GM21381 (cell line): ENCODE results near the gene DARS1.

Experiments used
- ATAC-seq: cut with Tn5 transposase; IDR thresholded peaks from one replicate; pipeline ENCODE4 v1.9.1; 2021; ENCODE audit warnings: mild to moderate bottlenecking, moderate library complexity; ENCODE audit not compliant: unreplicated experiment

DARS1 gene

DNA sequence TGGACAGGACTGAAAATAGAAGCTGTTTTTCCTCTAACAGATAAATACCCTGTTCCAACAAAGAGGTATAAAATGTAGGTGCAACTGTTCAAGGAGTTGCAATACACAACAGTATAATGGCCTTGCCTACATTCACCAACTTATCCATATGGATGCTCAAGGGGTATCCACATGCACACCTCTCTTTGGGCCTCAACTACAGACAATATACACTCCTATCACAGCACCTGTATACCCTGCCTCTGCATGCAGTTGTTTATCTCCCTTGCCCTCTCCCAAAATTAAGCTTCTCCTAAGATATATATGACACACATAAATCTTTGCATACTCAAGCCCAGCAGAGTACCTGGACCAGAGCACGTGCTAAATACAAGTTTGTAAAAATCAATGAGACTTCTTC, 37.3 kb downstream of the DARS1 start:
- ATAC-seq = no peak

DNA sequence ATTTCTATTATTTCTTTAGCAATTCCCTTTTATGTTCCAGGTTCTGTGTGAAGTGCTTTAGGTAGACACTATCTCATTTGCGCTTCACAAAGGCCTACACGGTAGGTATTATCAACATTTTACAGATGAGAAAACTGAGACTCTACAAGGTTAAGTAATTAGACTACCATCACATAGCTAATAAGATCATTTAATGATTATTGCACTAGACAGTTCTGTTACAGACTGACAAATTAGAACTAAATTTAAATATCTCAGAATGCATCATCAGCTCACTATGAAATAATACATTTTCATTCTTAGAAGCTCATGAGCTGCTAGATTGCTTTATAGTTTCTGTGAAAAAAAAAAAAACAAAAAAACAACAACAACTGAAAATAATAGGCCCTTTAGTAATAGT, 37.9 kb downstream of the DARS1 start:
- ATAC-seq = no peak

DNA sequence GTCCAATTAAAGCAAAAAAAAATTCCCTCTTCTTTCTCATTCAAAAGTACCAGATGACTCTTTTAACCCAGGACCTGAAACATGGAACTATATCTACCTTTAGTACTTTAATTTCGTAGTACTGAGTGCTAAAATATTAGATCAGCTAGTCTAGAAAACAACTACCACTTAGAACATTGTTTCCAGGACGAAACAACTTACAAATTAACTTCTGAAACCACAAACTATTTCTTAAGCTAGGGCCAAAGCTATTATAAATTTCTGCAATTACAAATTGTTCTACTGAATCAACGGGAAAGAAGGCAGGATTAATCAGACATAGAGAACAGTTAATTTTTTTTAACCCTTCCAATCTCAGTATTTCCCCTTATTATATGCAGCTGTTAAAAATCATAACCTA, 39.9 kb downstream of the DARS1 start:
- ATAC-seq = no peak

DNA sequence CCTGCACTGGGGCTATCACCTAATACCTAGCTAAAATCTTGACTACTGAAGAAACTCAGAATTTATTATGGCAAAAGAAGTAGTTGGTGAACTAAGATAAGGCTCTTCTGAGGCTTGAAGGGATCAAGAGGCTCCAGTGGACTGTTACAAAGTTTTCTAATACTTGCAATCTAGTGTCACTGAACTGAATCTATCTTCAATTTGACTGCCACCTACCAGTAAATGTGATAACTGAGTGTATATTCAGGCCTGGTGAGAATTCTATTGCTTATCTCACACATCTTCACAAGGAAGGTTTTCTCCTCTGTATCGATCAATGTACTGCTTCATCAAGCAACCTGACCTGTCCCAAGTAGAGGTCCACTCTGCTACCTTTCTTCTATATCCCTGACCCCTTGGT, 40.8 kb downstream of the DARS1 start:
- no peak for ATAC-seq

DNA sequence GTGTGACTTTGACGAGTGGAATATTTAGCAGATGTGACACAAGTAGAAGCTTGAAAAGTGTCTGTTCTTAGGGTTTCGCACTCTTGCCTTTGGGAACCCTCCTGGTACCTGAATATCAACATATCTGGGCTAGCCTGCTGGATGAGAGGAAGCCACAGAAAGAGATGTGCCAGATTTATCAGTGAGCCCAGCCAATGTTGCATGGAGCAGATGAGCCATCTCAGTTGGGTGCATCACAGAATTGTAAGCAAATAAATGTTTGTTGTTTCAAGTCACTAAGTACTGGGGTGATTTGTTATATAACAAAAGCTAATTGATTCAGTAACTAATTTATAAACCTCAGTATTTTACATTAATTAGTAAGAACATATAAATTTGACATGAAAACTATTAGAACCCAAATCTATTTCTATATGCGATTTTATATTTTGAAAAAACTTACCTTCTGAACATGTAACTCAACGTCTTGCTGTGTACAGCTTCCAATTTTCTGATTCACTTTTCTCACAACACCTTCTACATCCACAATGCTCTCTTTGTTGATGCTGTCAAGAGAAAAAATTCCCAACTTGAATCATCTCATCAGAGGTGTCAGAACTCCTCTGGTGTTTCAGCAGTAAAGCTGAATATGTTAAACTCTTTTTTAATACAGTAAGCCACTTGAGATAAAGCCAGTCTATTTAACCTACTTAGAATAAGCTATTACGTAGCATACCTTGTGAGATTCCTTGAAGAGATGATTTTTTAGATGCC, 42.3 kb downstream of the DARS1 start:
- ATAC-seq = no peak

DNA sequence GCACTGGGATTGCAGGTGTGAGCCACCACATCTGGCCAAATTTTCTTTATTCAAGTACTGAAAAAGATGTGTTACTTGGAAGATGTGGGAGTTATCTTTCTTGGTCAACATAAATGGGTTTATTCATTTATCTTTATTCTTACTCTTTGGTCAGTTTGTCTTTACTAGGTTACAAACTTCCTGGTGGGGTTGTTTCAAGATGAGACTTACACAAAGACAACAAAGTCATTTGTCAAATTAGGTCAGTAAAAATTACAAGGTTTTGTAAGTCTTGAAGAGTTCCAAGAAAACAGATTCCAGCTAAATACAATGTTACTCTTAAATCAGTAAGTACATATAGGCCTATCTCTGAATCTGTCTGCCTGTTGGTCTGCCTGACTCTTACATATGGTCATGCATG, 48.9 kb downstream of the DARS1 start:
- no peak for ATAC-seq

DNA sequence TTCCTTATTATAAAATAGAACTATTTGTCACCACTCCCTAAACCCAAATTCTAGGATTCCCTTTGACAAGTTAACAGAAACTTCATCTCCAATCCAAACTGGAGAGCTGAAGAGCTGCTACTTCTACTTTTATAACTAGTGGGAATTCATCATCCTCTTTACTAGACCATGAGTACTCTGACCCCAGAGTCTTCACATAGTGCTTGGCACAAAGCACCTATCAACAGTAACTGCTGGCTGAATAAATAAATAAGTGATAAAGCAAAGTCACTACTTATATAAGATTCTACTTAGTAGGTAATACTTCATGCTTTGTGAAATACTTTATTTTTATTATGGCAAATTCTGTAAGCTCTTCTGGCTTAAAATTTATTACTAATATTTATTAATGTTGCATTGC, 49.5 kb downstream of the DARS1 start:
- no peak for ATAC-seq

DNA sequence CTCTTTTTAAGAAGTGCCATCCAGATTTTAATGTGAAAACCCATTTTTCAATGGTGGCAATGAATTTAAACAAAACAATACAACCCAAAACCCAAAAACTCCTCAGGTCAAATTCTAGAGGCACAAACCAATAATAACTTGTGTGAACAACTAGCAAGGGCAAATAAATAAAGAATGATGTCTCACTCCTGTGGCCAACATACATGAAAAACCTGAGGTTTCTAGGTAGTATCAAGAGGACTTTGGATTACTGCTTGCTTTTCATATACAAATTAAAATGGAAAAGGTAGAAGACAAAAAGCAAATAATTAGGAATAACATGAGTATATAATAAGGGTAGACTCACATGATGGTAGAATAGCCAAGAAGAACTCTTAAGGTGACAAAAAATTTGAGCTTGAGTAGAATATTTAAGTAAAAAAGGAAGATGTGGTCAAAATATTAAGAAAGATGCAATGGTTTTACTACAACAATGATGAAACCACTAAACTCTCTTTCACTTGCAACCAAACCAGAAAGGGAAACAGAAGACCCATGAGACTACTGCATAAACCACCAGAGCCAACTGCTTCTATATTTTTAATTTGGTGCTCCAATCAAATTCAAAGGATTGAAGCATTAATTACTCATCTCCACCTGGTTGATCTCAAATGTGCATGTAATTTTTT, 53.5 kb downstream of the DARS1 start:
- peak; percentile 92 for ATAC-seq

DNA sequence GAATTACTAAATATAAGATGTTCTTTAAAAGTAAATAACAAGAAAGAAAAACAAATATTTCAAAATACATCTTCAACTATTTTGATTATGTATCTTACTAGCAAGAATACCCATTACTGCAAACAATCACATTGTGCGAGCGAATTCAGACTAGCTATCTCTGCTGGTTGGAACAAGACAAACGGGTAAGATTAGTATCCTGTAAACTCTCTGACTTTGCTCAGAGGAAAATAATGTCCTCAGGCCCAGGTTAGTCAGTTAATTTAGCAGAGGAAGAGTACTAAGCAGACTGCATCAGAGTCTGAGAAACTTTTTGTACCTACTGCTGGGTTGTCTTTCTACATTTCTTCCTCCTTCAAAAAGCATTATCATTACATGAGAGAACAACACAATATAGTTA, 58.8 kb downstream of the DARS1 start:
- no peak for ATAC-seq

DNA sequence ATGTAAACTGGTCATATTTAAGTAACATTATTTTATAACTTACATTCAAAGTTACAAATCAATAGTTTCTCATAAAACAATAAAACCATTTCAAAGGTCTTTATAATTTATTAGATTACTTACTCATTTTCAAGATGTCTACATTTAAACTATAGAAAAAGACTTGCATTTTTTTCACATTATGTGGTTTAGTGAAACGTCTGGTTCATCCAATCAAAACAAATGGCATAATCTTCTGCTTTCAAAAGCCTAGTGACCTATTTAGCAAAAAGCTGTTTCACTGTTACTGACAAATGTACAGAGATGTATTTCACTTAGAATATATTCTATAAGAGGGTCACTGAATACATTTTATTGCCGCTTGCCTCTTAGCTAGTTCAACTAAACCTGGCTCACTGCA, 59.9 kb downstream of the DARS1 start:
- ATAC-seq = no peak

DNA sequence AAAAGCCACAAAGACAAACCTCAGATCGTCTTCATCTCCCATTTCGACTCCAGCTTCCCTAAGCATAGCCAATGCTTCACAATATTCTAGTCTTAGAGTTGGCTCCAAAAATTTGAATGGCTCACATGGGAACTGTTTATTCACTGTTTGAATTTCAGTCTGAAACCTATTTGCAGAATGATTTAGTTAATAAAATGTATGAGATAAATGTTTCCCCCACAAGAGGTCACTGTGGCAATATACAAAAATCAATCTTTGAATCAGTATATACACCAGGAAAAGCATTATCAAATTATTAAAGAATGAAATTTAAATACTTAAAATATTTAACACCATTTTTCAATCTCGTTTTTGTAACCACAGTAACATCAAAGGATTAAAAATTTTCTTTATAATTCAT, 69.2 kb downstream of the DARS1 start:
- no peak for ATAC-seq

DNA sequence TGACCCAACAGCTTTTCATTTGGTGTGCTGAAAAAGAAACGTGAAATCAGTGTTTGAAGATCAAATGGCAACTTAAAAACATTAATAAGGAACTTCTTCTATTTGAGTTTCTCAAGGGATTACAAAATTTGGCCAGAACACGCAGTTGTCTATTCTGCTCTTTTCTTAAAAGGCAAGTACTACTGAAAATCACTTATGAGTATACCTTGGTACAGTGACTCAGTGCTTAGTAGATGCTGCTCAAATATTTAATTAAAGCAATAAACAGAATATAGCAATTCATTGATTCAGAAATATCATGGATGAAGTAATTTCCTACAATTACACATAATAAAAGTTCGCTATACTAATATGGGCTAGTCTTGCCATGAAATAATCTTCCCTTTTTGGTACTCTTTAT, 70.9 kb downstream of the DARS1 start:
- ATAC-seq = no peak

DNA sequence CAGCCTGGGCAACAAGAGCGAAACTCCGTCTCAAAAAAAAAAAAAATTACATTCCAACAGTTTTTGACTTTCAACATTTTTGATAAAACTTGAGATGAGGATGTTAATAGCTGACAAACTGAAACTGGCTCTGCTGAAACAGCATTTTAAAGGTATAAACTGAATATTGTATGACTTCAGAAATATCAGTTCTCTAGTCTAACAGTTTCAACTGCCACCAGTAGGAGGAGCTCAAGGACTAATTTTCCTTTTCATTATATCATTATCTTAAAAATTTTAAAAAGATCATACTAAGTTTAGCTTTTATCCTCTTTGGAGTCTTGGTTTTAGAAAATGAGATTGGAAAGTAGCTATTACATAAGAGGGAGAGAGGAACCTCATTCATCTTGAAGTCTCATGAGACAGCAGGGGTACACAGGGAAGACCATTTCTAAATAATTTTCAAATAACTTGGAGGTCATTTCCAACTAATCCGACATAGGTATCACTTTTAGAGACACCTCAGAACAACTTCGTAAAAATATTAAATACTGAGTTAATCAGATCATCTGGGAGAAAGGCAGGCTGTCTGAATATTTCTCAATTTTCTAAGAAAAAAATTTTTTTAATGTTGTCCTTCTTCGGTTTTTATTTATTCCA, 71.6 kb downstream of the DARS1 start:
- ATAC-seq = no peak

DNA sequence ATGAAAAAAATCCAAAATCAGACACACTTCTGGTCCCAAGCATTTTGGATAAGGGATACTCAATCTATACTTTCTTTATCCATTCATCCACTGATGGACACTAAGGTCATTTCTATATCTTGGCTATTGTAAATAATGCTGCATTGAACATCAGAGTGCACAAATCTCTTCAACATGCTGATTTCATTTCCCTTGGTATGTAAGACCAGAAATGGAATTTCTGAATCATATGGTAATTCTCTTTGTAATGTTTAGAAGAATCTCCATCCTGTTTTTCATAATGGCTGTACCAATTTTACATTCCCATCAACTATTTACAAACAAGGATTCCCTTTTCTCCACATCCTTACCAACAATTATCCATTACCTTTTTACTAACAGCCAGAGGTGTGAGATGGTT, 75.5 kb downstream of the DARS1 start:
- ATAC-seq = no peak

DNA sequence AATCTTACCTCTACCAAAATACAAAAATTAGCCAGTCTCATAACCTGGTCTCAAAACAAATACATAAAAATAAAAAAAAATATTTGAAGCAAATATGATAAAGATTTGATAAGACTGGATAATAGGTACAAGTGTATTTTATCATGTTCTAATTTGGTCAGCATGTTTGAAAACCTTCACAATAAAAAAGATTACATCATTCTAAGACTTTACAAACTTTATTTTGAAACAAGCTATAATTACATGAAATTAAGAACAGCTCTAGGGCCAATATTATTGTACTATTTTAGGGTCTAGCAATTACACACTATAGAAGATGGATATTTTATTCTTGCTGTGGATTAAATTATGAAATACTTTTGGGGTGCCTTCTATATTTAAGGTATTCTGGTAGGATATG, 79.7 kb downstream of the DARS1 start:
- no peak for ATAC-seq

DNA sequence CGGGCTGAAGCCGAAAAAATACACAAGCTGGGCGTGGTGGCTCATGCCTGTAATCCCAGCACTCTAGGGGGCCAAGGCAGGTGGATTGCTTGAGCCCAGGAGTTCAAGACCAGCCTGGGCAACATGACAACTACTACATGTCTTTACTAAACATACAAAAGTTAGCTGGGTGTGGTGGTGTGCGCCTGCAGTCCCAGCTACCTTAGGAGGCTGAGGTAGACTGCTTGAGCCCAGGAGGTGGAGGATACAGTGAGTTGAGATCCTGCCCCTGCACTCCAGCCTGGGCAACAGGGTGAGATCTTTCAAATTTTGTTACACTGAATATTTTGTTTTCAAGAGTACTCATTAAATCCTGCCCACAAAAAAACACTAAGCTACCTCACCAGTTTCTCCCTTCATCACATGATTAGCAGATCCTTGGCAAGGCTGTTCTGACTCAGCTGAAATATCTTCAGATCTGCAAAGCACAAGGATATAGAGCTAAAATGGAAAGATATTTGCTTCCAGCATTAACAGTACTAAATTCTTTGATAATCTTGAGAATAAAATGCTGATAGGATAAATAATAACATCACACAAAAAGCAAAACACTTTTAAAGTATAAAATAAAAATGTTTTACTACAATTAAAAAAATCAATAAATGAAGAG, 81.0 kb downstream of the DARS1 start:
- no peak for ATAC-seq

DNA sequence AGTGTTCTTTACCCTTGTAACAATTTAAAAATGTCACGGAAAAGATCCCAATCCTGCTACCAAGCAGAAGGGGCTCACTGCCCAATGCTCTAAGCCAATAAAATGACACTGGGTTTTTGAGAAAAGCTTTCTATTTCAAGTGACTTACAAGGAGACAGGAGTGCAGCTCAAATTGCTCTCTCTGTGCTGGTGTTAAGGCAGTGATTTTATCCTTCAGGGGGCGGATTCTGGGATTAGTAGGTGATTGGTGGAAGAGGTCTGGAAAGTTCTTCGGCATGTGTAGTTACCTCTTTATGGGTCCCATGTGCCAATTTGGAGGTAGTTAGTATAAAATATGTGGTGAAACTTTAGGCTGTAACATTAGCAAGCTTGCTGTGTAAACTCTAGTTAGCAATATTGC, 81.8 kb downstream of the DARS1 start:
- no peak for ATAC-seq

DNA sequence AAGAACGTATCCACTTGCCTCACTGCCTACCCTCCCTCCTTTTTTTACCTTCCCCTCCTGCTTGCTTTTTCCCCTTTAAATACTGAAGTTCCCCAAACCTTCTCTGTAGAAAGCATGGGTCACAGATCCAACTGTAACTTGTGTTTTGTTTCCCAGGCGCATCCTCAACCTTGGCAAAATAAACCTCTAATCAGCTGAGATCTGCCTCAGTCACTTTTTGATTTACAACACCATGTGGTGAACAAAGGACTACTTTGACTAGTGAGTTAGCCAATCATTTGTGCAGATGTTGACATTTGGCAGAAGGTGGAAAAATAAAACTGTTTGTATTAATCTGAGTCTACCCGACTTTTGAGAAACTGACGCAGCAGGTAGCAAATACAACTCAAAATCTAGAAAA, 85.9 kb downstream of the DARS1 start:
- ATAC-seq = no peak

DNA sequence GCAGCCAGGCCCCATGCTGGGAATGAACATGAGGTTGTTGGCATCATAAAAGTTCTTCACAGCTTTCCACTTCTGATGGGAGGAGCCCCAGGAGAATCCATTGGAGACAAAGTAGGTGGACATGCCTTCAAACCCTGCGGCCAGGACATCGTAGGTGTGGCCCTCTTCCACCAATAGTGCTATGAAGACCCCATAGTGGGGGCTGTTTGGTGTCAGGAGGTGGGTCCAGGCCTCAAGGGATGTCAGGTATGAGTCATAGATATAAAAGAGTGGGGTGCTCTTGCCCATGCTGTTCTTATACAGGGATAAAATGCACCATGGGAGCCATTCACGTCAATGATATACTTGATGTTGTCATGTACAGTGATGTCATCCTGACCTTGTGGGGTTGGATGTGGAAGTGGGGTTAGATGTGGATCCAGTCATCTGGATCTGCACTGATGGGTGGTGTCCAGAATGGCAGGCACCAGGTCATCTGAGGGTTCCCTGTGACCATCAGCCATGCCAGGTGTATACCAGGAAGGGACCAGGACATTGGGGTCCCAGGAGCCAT, 87.1 kb downstream of the DARS1 start:
- no peak for ATAC-seq

DNA sequence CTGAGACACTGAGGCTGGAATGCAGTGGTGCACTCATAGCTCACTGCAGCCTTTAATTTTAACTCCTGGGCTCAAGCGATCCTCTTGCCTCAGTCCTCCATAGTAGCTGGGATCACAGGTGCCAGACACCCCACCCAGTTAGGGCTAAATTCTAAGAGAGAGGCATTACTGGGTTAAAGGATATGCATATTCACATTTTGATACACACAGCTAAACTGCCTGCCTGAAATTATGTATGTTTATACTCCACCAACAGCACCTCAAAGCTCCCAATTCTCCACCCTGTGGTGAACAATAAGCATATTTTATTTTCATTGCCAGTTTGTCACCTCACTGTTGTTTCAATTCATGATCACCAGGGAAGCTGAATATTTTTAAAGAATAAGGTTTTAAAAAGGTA, 90.5 kb downstream of the DARS1 start:
- ATAC-seq = no peak

DNA sequence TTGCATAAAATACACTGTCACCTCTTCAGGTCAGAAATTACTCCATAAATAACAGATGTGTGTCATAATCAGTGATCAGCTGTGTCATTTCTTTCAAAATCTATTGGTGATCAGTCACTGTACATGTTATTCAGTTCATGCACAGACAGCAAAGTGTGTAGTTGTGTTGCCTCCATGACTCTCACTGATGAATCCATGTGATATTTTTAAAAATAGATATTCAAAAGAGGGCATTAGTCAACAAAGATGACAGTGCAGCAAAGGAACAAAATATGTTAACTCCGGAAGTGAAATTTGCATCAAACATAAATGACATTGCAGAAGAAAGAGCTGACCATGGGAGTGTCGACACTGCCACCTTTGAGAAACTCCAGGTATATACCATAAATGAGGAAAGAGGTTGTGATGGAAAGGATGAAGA, 92.0 kb downstream of the DARS1 start:
- ATAC-seq = no peak

DNA sequence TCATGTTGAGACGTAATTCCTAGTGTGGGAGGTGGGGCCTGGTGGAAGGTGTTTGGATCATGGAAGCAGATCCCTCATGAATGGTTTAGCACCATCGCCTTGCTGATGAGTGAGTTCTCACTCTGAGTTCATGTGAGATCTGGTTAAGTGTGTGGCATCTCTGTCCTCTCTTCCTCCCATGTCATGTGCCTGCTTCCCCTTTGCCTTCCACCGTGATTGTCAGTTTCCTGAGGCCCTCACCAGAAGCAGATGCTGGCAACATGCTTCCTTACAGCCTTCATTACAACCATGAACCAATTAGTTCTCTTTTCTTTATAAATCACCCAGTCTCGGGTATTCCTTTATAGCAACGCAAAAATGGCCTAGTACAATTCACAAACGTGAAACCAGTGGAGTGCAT, 94.6 kb downstream of the DARS1 start:
- no peak for ATAC-seq
